HepG2 (cell line): ENCODE data around the gene DCLRE1C. TPM values are rescaled to one million over a fixed set of nuclear protein-coding genes. Genes with fewer than 3 reads are reported as not detected.
A peak's percentile ranks its signal among the peaks of the same experiment; 100 is the strongest.

Source experiments
- ATAC-seq: fragments of 200-7000 bp; cut with Tn5 transposase; 3 replicates; pipeline ENCODE4 v1.9.1; 2020; ENCODE audit warnings: mild to moderate bottlenecking, moderate library complexity
- BruUV-seq: library from RNA; stranded (reverse); fragments of 400-500 nt; replicated peaks from 2 replicates; lab custom pipeline; 2021; lab: Mats Ljungman, UMichigan
- CTCF ChIA-PET: fragments of 300-600 bp; formaldehyde crosslinking; extraction: SDS; loops from one replicate; lab custom pipeline; 2021; ENCODE audit warnings: low total read pairs, inconsistent platforms, low intra/inter-chr PET ratio; lab: Yijun Ruan, JAX
- POLR2A ChIA-PET: fragments of 350-600 bp; sonication (Branson Sonifier 250); formaldehyde crosslinking; loops from one replicate; lab custom pipeline; 2020; ENCODE audit warnings: antibody characterized with exemption, inconsistent platforms; lab: Yijun Ruan, JAX
- DNase-seq: peaks from one replicate; pipeline ENCODE4 v3.0.0-alpha.2; 2015; ENCODE audit warnings: low spot score
- FAIRE-seq: peaks from 3 replicates; lab custom pipeline; 2011; peaks lifted over from hg19 to GRCh38; lab: Jason Lieb, UNC
- H2AFZ ChIP-seq: one replicate; pipeline ENCODE4 v1.6.1; 2011; ENCODE audit warnings: low read length, inconsistent platforms
- H3K27ac ChIP-seq: fragments of 300-600 bp; 3 replicates; pipeline ENCODE4 v1.8.0; 2011; ENCODE audit warnings: mixed run types, mild to moderate bottlenecking, mixed read lengths, low read length, inconsistent platforms; ENCODE audit not compliant: insufficient read depth; ENCODE audit errors: extremely low read length
- H3K27me3 ChIP-seq, 2 experiments: fragments of 200-600 bp in 1 of 2; 2 replicates in 1 of 2; 3 replicates in 1 of 2; pipeline versions ENCODE4 v1.6.0 to v1.8.0; 2011; ENCODE audit warnings: low read length in 2 of 2, mild to moderate bottlenecking in 2 of 2, moderate library complexity in 2 of 2, inconsistent platforms in 1 of 2; ENCODE audit not compliant: insufficient read depth in 2 of 2, control insufficient read depth in 1 of 2
- H3K36me3 ChIP-seq, 2 experiments: fragments of 200-600 bp in 1 of 2; replicated peaks in 1 of 2; 2 replicates in 1 of 2; 3 replicates in 1 of 2; pipeline versions ENCODE4 v1.5.1 to v1.8.0; 2011; ENCODE audit warnings: low read length in 2 of 2, inconsistent platforms in 1 of 2; ENCODE audit not compliant: insufficient read depth in 2 of 2, control insufficient read depth in 1 of 2
- H3K4me1 ChIP-seq: 2 replicates; pipeline ENCODE4 v1.5.1; 2012; ENCODE audit warnings: low read length, inconsistent platforms; ENCODE audit not compliant: insufficient read depth
- H3K4me2 ChIP-seq: 2 replicates; pipeline ENCODE4 v1.6.0; 2011; ENCODE audit warnings: low read depth, low read length, inconsistent platforms
- H3K4me3 ChIP-seq, 3 experiments: fragments of 200-600 bp in 1 of 3; sonication (generic), shearing (Covaris generic) in 1 of 3; replicated peaks in 1 of 3; 2 replicates each; pipeline ENCODE4 v1.5.1; 2011 to 2016; ENCODE audit warnings: low read length in 3 of 3, inconsistent platforms in 2 of 3, low read depth in 2 of 3, mild to moderate bottlenecking in 2 of 3, control low read depth in 1 of 3, mixed read lengths in 1 of 3; ENCODE audit not compliant: insufficient read depth in 1 of 3
- H3K79me2 ChIP-seq: one replicate; pipeline ENCODE4 v1.6.1; 2011; ENCODE audit warnings: low read length, inconsistent platforms; ENCODE audit not compliant: insufficient read depth
- H3K9ac ChIP-seq: 2 replicates; pipeline ENCODE4 v1.6.0; 2011; ENCODE audit warnings: mild to moderate bottlenecking, low read depth, low read length, inconsistent platforms; ENCODE audit not compliant: insufficient read depth
- H3K9me3 ChIP-seq: 2 replicates; pipeline ENCODE4 v1.5.1; 2012; ENCODE audit warnings: mild to moderate bottlenecking, low read length
- H4K20me1 ChIP-seq: 2 replicates; pipeline ENCODE4 v1.6.0; 2011; ENCODE audit warnings: inconsistent platforms, mild to moderate bottlenecking, low read length, moderate library complexity; ENCODE audit not compliant: insufficient read depth
- CCAR2 ChIP-seq: fragments of 200-400 bp; formaldehyde crosslinking; optimal IDR thresholded peaks from 2 replicates; pipeline ENCODE3; 2018; ENCODE audit warnings: low read depth, mild to moderate bottlenecking, low read length, moderate library complexity
- HMG20B ChIP-seq: conservative IDR thresholded peaks from 2 replicates; pipeline ENCODE4 v1.6.1; 2016; ENCODE audit warnings: missing genetic modification reagents, missing compliant biosample characterization
- HNF4A ChIP-seq: sonication (generic); formaldehyde crosslinking; IDR thresholded peaks from 2 replicates; pipeline ENCODE4 v1.4.0; 2020; ENCODE audit warnings: missing genetic modification reagents
- MBNL3 ChIP-seq: fragments of 250-450 bp; sonication (Bioruptor Pico); conservative IDR thresholded peaks from 2 replicates; pipeline ENCODE4 v1.8.0; 2022; ENCODE audit warnings: mild to moderate bottlenecking, inconsistent platforms
- RCOR2 ChIP-seq: IDR thresholded peaks from 2 replicates; pipeline ENCODE4 v1.6.1; 2016; ENCODE audit warnings: missing biosample characterization, missing genetic modification reagents
- ZNF644 ChIP-seq: IDR thresholded peaks from 2 replicates; pipeline ENCODE4 v1.6.1; 2016; ENCODE audit warnings: low read depth
- ZNF7 ChIP-seq: IDR thresholded peaks from 2 replicates; pipeline ENCODE4 v1.6.1; 2016; ENCODE audit warnings: missing biosample characterization, missing genetic modification reagents
- WGBS: methylation state at CpG from one replicate; pipeline ENCODE4 v1.1.6; 2017; ENCODE audit warnings: low lambda C conversion rate; 5-methylcytosine and 5-hydroxymethylcytosine counted together
- in situ Hi-C: cut with HindIII; loops from 2 replicates; pipeline ENCODE4 v1.10.0; 2017; ENCODE audit warnings: low pct_unique_long_range_greater_than_20kb; ENCODE audit not compliant: extremely low pct_ligation_motif_present
- intact Hi-C: fragments of 100-400 bp; cut with micrococcal nuclease; formaldehyde crosslinking; loops from one replicate; pipeline ENCODE4 v1.10.0; 2022; ENCODE audit not compliant: unreplicated experiment
- polyA plus RNA-seq, 8 experiments: library from polyadenylated mRNA; depleted of rRNA in 3 of 8; stranded (reverse) in 7 of 8; unstranded in 1 of 8; fragments of >200 nt; fragmentation: Illumina TruSeq in 4 of 8; extraction: Trizol in 4 of 8; gene quantifications; 2 replicates each; pipeline versions ENCODE4 v1.2.1 to v1.2.3, GENCODE V29; 2011 to 2016; ENCODE audit warnings: low read depth in 4 of 8, missing spikeins in 1 of 8, mixed read lengths in 1 of 8; ENCODE audit not compliant: insufficient read depth in 1 of 8
- total RNA-seq, 5 experiments: library from RNA; depleted of rRNA; stranded (reverse); fragments of >200 nt; fragmentation: Illumina TruSeq; extraction: Trizol; gene quantifications; 2 replicates each; pipeline ENCODE4 v1.2.3, GENCODE V29; 2016; ENCODE audit warnings: low read depth in 1 of 5
- TF ChIP-seq, protein P1 (sequence below): IDR thresholded peaks from 2 replicates; pipeline ENCODE4 v1.6.1; 2016; ENCODE audit warnings: low read depth
- TF ChIP-seq, protein P2 (sequence below): sonication (generic); formaldehyde crosslinking; IDR thresholded peaks from 2 replicates; pipeline ENCODE4 v1.4.0; 2020; ENCODE audit warnings: low read depth, mild to moderate bottlenecking, missing genetic modification reagents
- TF ChIP-seq, protein P3 (sequence below): sonication (generic); formaldehyde crosslinking; IDR thresholded peaks from 2 replicates; pipeline ENCODE4 v1.5.0; 2020; ENCODE audit warnings: missing genetic modification reagents

The DCLRE1C gene
- total and polyA plus RNA-seq, 2 of the 13 experiments (the other 11 are each of a cell fraction or from before 2014, with no cell fraction given), result 3.0 to 10.3 TPM

GRCh38 chr10:14891151-14891550 is 62.7 kb downstream of the DCLRE1C start:
- Histone ChIP-seq H3K79me2 (peaks cover 82% of the 10 kb centered on the region), H4K20me1 (no peaks in the 10 kb centered on the region; the same call in 1 of the 2 replicates), H3K9me3 (no peaks in the 10 kb centered on the region), H3K9ac (no peak overlapping the region), H3K27ac (no peak overlapping the region), H3K36me3 (peaks cover 0 to 18% of the 10 kb centered on the region in 2 experiments; a peak in 1 of 5 replicates), H3K4me1 (peaks cover 23% of the 10 kb centered on the region), H3K4me3 (no peak overlapping the region), H3K27me3 (no peaks in the 10 kb centered on the region), H2AFZ (no peak overlapping the region), H3K4me2 (no peak overlapping the region)
- CTCF ChIA-PET, result no interaction called here
- no TSS peak for BruUV-seq
- intact Hi-C loops, result no loop called here
- FAIRE-seq (no peak), ATAC-seq (no peak), DNase-seq (no peak)
- 97% methylated on average over 1 of the region's 1 CpG for whole genome bisulfite sequencing
- POLR2A ChIA-PET, result interaction anchor here (1.8 kb wide), 1 partner anchor 13 kb away, joined by 4 read pairs; the partner anchor contains the start of gene SUV39H2
- in situ Hi-C loops, result no loop called here
- TF ChIP-seq RCOR2 (CRISPR knock-in tag) (0 out of 2 replicates have a peak, but pooled peaks have one; percentile 29), HNF4A (peak; percentile 64), HMG20B (no peak), ZNF644 (peak; percentile 94), CCAR2 (no peak)
- TF ChIP-seq, protein P1, sequence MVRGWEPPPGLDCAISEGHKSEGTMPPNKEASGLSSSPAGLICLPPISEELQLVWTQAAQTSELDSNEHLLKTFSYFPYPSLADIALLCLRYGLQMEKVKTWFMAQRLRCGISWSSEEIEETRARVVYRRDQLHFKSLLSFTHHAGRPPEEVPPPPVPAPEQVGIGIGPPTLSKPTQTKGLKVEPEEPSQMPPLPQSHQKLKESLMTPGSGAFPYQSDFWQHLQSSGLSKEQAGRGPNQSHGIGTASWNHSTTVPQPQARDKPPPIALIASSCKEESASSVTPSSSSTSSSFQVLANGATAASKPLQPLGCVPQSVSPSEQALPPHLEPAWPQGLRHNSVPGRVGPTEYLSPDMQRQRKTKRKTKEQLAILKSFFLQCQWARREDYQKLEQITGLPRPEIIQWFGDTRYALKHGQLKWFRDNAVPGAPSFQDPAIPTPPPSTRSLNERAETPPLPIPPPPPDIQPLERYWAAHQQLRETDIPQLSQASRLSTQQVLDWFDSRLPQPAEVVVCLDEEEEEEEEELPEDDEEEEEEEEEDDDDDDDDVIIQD, result peak; percentile 62; the same call in 1 of the 2 replicates
- TF ChIP-seq, all 625 proteins: peak for 4

DNA sequence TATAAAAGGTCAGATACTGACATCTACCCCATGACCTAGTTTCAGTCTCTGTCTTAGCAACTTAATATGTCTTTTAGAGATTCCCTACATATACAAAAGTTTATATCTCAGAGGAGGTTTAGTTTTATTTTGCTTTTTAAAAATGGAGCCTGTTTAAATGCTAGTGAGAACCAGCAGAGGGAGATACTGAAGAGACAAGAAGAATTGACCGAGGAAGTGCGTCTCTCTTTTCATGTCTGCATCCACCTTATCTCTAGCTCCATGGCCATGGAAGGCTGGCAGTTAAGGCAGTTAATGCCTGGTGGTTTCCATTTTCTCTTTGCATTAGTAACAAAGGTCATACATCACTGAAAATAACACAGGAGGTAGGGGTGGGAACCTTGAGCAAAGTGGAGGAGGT is 64.6 kb downstream of the DCLRE1C start:
- Histone ChIP-seq H3K36me3 (peaks cover 0 to 36% of the 10 kb centered on the region in 2 experiments; a peak in 1 of 5 replicates), H3K79me2 (peaks cover 89% of the 10 kb centered on the region), H4K20me1 (no peaks in the 10 kb centered on the region; the same call in 1 of the 2 replicates)
- TF ChIP-seq, protein P2, sequence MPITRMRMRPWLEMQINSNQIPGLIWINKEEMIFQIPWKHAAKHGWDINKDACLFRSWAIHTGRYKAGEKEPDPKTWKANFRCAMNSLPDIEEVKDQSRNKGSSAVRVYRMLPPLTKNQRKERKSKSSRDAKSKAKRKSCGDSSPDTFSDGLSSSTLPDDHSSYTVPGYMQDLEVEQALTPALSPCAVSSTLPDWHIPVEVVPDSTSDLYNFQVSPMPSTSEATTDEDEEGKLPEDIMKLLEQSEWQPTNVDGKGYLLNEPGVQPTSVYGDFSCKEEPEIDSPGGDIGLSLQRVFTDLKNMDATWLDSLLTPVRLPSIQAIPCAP, result no peak
- no peak for TF ChIP-seq MBNL3 (CRISPR knock-in tag)
- peak; percentile 76 for TF ChIP-seq ZNF7
- TF ChIP-seq, protein P3, sequence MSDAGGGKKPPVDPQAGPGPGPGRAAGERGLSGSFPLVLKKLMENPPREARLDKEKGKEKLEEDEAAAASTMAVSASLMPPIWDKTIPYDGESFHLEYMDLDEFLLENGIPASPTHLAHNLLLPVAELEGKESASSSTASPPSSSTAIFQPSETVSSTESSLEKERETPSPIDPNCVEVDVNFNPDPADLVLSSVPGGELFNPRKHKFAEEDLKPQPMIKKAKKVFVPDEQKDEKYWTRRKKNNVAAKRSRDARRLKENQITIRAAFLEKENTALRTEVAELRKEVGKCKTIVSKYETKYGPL, result no peak
- TF ChIP-seq, all 625 proteins: peak for 1
- ChIA-PET POLR2A (no interaction called here), CTCF (no interaction called here)
- H3K4me1 ChIP-seq, result peaks cover 23% of the 10 kb centered on the region
- BruUV-seq, result no TSS peak
- H3K4me3 ChIP-seq, result no peak overlapping the region
- 98% methylated on average over 2 of the region's 2 CpGs for WGBS
- no peak overlapping the region for H2AFZ ChIP-seq
- DNase-seq (no peak), FAIRE-seq (no peak), ATAC-seq (no peak)
- in situ Hi-C loops (no loop called here), intact Hi-C loops (no loop called here)
- no peak overlapping the region for H3K4me2 ChIP-seq
- H3K9ac ChIP-seq, result no peak overlapping the region
- no peaks in the 10 kb centered on the region for H3K27me3 ChIP-seq
- no peak overlapping the region for H3K27ac ChIP-seq
- no peaks in the 10 kb centered on the region for H3K9me3 ChIP-seq
